PC-3 (cell line): Measurements from ENCODE around the gene SMCO4. TPM values are rescaled to one million over a fixed set of nuclear protein-coding genes. Genes with fewer than 3 reads are reported as not detected.

Experiments
- ATAC-seq: fragments of 200-7000 bp; cut with Tn5 transposase; 2 replicates; pipeline ENCODE4 v1.9.1; 2020; ENCODE audit warnings: mild to moderate bottlenecking, moderate library complexity
- BruUV-seq: library from RNA; stranded (reverse); fragments of 400-500 nt; replicated peaks from 2 replicates; lab custom pipeline; 2021; lab: Mats Ljungman, UMichigan
- CTCF ChIA-PET: fragments of 300-600 bp; sonication (Branson Sonifier 250); formaldehyde crosslinking; loops from one replicate; lab custom pipeline; 2022; ENCODE audit warnings: antibody characterized with exemption; lab: Charles Lee
- POLR2A ChIA-PET: fragments of 300-600 bp; sonication (Branson Sonifier 250); formaldehyde crosslinking; loops from one replicate; lab custom pipeline; 2022; ENCODE audit warnings: antibody characterized with exemption; ENCODE audit not compliant: unreplicated experiment; lab: Charles Lee
- DNase-seq: peaks from one replicate; pipeline ENCODE4 v3.0.0-alpha.2; 2015
- H2AFZ ChIP-seq: fragments of 300-600 bp; sonication (generic); 2 replicates; pipeline ENCODE4 v1.6.0; 2016; ENCODE audit warnings: antibody characterized with exemption, low read length
- H3F3A ChIP-seq: fragments of 300-600 bp; sonication (generic); one replicate; pipeline ENCODE4 v1.6.0; 2017; ENCODE audit warnings: antibody characterized with exemption, low read length, control low read depth, mild to moderate bottlenecking; ENCODE audit not compliant: unreplicated experiment
- H3K27ac ChIP-seq: fragments of 300-600 bp; sonication (generic); 2 replicates; pipeline ENCODE4 v1.5.1; 2016; ENCODE audit warnings: mild to moderate bottlenecking, low read length
- H3K27me3 ChIP-seq: fragments of 300-600 bp; sonication (generic); 2 replicates; pipeline ENCODE4 v1.6.1; 2016; ENCODE audit warnings: low read length, mixed read lengths
- H3K36me3 ChIP-seq: fragments of 300-600 bp; sonication (generic); 2 replicates; pipeline ENCODE4 v1.6.1; 2016; ENCODE audit warnings: low read depth, mixed run types, low read length, mixed read lengths
- H3K4me1 ChIP-seq: fragments of 300-600 bp; sonication (generic); 2 replicates; pipeline ENCODE4 v1.5.1; 2016; ENCODE audit warnings: low read length; ENCODE audit not compliant: insufficient read depth
- H3K4me2 ChIP-seq: fragments of 300-600 bp; sonication (generic); 2 replicates; pipeline ENCODE4 v1.6.0; 2016; ENCODE audit warnings: low read length
- H3K4me3 ChIP-seq: fragments of 300-600 bp; sonication (generic); 2 replicates; pipeline ENCODE4 v1.5.1; 2016; ENCODE audit warnings: mild to moderate bottlenecking, low read length, mixed read lengths
- H3K79me2 ChIP-seq: fragments of 300-600 bp; sonication (generic); 2 replicates; pipeline ENCODE4 v1.6.1; 2017; ENCODE audit warnings: low read length, mixed read lengths
- H3K9ac ChIP-seq: fragments of 300-600 bp; sonication (generic); 2 replicates; pipeline ENCODE4 v1.6.0; 2016; ENCODE audit warnings: mild to moderate bottlenecking, low read length
- H3K9me2 ChIP-seq: fragments of 300-600 bp; sonication (generic); replicated peaks from 2 replicates; pipeline ENCODE4 v1.6.1; 2016; ENCODE audit warnings: mixed run types, low read length, mixed read lengths
- H3K9me3 ChIP-seq: fragments of 300-600 bp; sonication (generic); 2 replicates; pipeline ENCODE4 v1.6.1; 2016; ENCODE audit warnings: low read length, mixed read lengths
- H4K20me1 ChIP-seq: fragments of 300-600 bp; sonication (generic); 2 replicates; pipeline ENCODE4 v1.6.1; 2016; ENCODE audit warnings: low read length, mixed read lengths
- EZH2 ChIP-seq: fragments of 300-600 bp; sonication (generic); IDR thresholded peaks from one replicate; pipeline ENCODE4 v1.6.1; 2017; ENCODE audit warnings: antibody characterized with exemption, mild to moderate bottlenecking, low read length; ENCODE audit not compliant: unreplicated experiment
- EZH2phosphoT487 ChIP-seq: fragments of 300-600 bp; sonication (generic); IDR thresholded peaks from 2 replicates; pipeline ENCODE4 v1.6.1; 2018; ENCODE audit warnings: mild to moderate bottlenecking, antibody characterized with exemption, low read length, borderline replicate concordance
- intact Hi-C: fragments of 100-400 bp; cut with micrococcal nuclease; formaldehyde crosslinking; loops from 2 replicates; pipeline ENCODE4 v1.9.0; 2023
- total RNA-seq: library from RNA; depleted of rRNA; stranded (reverse); fragments of >200 nt; gene quantifications from 2 replicates; pipeline ENCODE4 v1.2.3, GENCODE V29; 2014
- TF ChIP-seq, protein P1 (sequence below): fragments of 300-600 bp; sonication (generic); conservative IDR thresholded peaks from 2 replicates; pipeline ENCODE4 v1.5.1; 2017; ENCODE audit warnings: antibody characterized with exemption, low read depth, mild to moderate bottlenecking, low read length

The SMCO4 gene
- total RNA-seq, 1 experiment from 2014 or later = 23.0 TPM

DNA sequence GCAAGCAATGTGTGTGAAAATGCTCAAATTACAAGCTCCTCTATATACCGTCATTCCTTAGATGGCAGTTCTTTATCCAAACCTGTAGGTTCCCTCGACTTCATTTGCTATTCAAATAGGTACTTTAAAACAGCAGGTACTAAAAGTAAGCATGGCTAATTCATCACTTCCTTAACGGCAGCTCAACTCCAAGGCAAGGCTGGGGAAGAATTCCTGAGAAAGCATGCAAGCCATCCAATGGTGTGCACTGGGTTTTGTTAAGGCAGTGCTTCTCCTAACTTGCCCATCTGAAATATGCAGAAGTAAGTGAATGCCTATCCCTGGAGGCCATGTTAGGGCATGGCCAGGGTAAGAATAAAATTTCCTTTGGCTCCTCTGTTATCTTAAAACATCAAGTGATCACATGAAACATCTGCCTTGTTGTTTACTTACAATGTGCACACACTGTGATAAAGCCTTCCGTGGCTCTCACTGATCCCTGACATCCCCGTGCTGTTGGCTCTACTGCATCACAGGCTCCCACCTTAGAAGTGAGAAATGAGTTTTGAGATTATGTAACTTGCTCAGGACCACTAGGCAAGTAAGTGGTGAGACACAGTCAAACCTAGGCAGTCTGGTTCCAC lies 52.1 kb downstream of the SMCO4 start:
- Histone ChIP-seq H2AFZ (no peak overlapping the region), H3K4me1 (no peaks in the 10 kb centered on the region), H3K9me2 (no peaks in the 10 kb centered on the region), H3K36me3 (no peaks in the 10 kb centered on the region), H3K27ac (no peak overlapping the region), H3K79me2 (no peaks in the 10 kb centered on the region), H3F3A (no peaks in the 10 kb centered on the region), H3K9ac (no peak overlapping the region), H4K20me1 (no peaks in the 10 kb centered on the region), H3K4me3 (no peak overlapping the region), H3K9me3 (no peaks in the 10 kb centered on the region), H3K4me2 (no peak overlapping the region), H3K27me3 (no peaks in the 10 kb centered on the region)
- TF ChIP-seq EZH2phosphoT487 (no peak), EZH2 (no peak)
- TF ChIP-seq, protein P1, sequence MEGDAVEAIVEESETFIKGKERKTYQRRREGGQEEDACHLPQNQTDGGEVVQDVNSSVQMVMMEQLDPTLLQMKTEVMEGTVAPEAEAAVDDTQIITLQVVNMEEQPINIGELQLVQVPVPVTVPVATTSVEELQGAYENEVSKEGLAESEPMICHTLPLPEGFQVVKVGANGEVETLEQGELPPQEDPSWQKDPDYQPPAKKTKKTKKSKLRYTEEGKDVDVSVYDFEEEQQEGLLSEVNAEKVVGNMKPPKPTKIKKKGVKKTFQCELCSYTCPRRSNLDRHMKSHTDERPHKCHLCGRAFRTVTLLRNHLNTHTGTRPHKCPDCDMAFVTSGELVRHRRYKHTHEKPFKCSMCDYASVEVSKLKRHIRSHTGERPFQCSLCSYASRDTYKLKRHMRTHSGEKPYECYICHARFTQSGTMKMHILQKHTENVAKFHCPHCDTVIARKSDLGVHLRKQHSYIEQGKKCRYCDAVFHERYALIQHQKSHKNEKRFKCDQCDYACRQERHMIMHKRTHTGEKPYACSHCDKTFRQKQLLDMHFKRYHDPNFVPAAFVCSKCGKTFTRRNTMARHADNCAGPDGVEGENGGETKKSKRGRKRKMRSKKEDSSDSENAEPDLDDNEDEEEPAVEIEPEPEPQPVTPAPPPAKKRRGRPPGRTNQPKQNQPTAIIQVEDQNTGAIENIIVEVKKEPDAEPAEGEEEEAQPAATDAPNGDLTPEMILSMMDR = no peak
- ChIA-PET CTCF (no interaction called here), POLR2A (interaction anchor here (0.5 kb wide), 1 partner anchor 14 kb away, joined by 3 read pairs; no protein-coding TSS in a partner anchor)
- intact Hi-C loops = no loop called here
- ATAC-seq (no peak), DNase-seq (no peak)
- no TSS peak for BruUV-seq

GRCh38 chr11:93489841-93490240 lies 53.4 kb downstream of the SMCO4 start:
- H3K27ac ChIP-seq = no peak overlapping the region
- H3K9me2 ChIP-seq = no peaks in the 10 kb centered on the region
- H3K4me1 ChIP-seq = no peaks in the 10 kb centered on the region
- no peaks in the 10 kb centered on the region for H3K27me3 ChIP-seq
- TF ChIP-seq EZH2 (no peak), EZH2phosphoT487 (no peak)
- TF ChIP-seq, protein P1 = no peak
- no peak overlapping the region for H3K9ac ChIP-seq
- no peak overlapping the region for H3K4me2 ChIP-seq
- H3K36me3 ChIP-seq = no peaks in the 10 kb centered on the region
- H3K79me2 ChIP-seq = no peaks in the 10 kb centered on the region
- DNase-seq = no peak
- no TSS peak for BruUV-seq
- no peak for ATAC-seq
- no peaks in the 10 kb centered on the region for H3K9me3 ChIP-seq
- POLR2A ChIA-PET = interaction anchor here (0.6 kb wide), 1 partner anchor 12 kb away, joined by 3 read pairs; no protein-coding TSS in a partner anchor
- H3F3A ChIP-seq = no peaks in the 10 kb centered on the region
- H3K4me3 ChIP-seq = no peak overlapping the region
- intact Hi-C loops = loop anchor here (10.0 kb wide), 1 partner anchor 255 kb away; no protein-coding TSS in a partner anchor
- no peak overlapping the region for H2AFZ ChIP-seq
- CTCF ChIA-PET = no interaction called here
- no peaks in the 10 kb centered on the region for H4K20me1 ChIP-seq

DNA sequence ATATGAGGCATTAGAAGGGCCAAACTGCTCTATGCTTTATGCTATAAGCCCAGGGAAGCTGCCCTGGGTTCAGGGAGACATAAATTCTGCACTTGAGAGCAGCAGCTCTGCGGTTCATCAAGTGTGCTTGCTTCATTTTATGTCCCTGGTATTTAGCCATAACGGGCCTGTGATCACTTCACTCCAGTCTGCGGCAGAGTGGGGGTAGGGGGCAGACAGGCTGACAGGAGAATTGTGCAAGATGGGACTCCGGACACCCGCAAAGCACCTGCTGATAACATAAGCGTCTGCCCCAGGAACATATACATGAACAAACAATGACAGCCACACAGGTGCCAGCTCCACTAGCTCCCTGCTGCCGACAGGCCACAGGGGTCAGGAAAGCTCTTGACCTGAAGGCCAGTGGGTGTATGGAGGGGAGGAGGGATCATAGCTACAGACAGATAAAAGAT lies 56.1 kb downstream of the SMCO4 start:
- DNase-seq = no peak
- no peak overlapping the region for H3K4me2 ChIP-seq
- intact Hi-C loops = loop anchor here (10.0 kb wide), 1 partner anchor 252 kb away; no protein-coding TSS in a partner anchor
- H4K20me1 ChIP-seq = no peaks in the 10 kb centered on the region
- no peaks in the 10 kb centered on the region for H3K27me3 ChIP-seq
- H3K9me2 ChIP-seq = no peaks in the 10 kb centered on the region
- no peak for ATAC-seq
- TF ChIP-seq EZH2phosphoT487 = no peak
- TF ChIP-seq, protein P1 = no peak
- TF ChIP-seq EZH2 = no peak
- ChIA-PET POLR2A (no interaction called here), CTCF (no interaction called here)
- peaks cover 2% of the 10 kb centered on the region for H3K4me1 ChIP-seq
- no peak overlapping the region for H2AFZ ChIP-seq
- no peak overlapping the region for H3K4me3 ChIP-seq
- H3F3A ChIP-seq = no peaks in the 10 kb centered on the region
- no peaks in the 10 kb centered on the region for H3K9me3 ChIP-seq
- no peaks in the 10 kb centered on the region for H3K36me3 ChIP-seq
- no peak overlapping the region for H3K27ac ChIP-seq
- no peak overlapping the region for H3K9ac ChIP-seq
- H3K79me2 ChIP-seq = no peaks in the 10 kb centered on the region
- BruUV-seq = no TSS peak
